NCI-H2171 (cell line): ENCODE data around the gene ZNF670.
"Not testable (repeated sequence)": the region's sequence is repeated elsewhere in the genome, so short reads cannot be mapped to it uniquely, and the experiment has no call there.

Experiments used
- DNase-seq: peaks from one replicate; lab custom pipeline; 2025; lab: John Stamatoyannopoulos, UW

Gene ZNF670

GRCh38 chr1:247037511-247038320 lies 40.9 kb downstream of the ZNF670 start:
- DNase-seq, result no peak

GRCh38 chr1:247032306-247032705 lies 46.3 kb downstream of the ZNF670 start:
- not testable (repeated sequence) for DNase-seq
